HG03045 (cell line): Measurements from ENCODE around the gene TMEM200C.

ENCODE experiments used
- ATAC-seq: cut with Tn5 transposase; IDR thresholded peaks from one replicate; pipeline ENCODE4 v1.9.1; 2021; ENCODE audit warnings: mild to moderate bottlenecking, moderate library complexity; ENCODE audit not compliant: unreplicated experiment

TMEM200C gene

GRCh38 chr18:5895299-5895875, at the start of gene TMEM200C:
TMEM200C (minus strand) TSS chr18:5895522; CDS start chr18:5892063, 3,459 bp downstream.
- no peak for ATAC-seq

- ATAC-seq: no peak
These were observed 49.1 kb upstream of the TMEM200C start for GRCh38 chr18:5944448-5944847.

GRCh38 chr18:5943514-5943913, 48.2 kb upstream of the TMEM200C start:
- ATAC-seq: no peak

GRCh38 chr18:5942591-5942990, 47.3 kb upstream of the TMEM200C start:
- no peak for ATAC-seq

- no peak for ATAC-seq
These were observed 46.6 kb upstream of the TMEM200C start for GRCh38 chr18:5941890-5942289.

- ATAC-seq: no peak
These were observed 44.7 kb upstream of the TMEM200C start for GRCh38 chr18:5939801-5940667.

- no peak for ATAC-seq
These were observed 42.5 kb upstream of the TMEM200C start for GRCh38 chr18:5937795-5938194.

GRCh38 chr18:5937121-5937520, 41.8 kb upstream of the TMEM200C start:
- no peak for ATAC-seq

- no peak for ATAC-seq
These were observed 35.5 kb upstream of the TMEM200C start for GRCh38 chr18:5930789-5931188.

- ATAC-seq: no peak
These were observed 23.0 kb upstream of the TMEM200C start for GRCh38 chr18:5918205-5918858.

GRCh38 chr18:5914951-5915350, 19.6 kb upstream of the TMEM200C start:
- ATAC-seq: no peak

- no peak for ATAC-seq
These were observed 18.7 kb upstream of the TMEM200C start for GRCh38 chr18:5914016-5914415.

- ATAC-seq: no peak
These were observed 17.2 kb upstream of the TMEM200C start for GRCh38 chr18:5912566-5912965.

- no peak for ATAC-seq
These were observed 13.8 kb upstream of the TMEM200C start for GRCh38 chr18:5909125-5909524.

- ATAC-seq: no peak
These were observed 8.1 kb upstream of the TMEM200C start for GRCh38 chr18:5903386-5903785.

- no peak for ATAC-seq
These were observed 4.9 kb upstream of the TMEM200C start for GRCh38 chr18:5900262-5900661.

GRCh38 chr18:5899835-5900234, 4.5 kb upstream of the TMEM200C start:
- ATAC-seq: no peak

GRCh38 chr18:5895876-5896740, 786 bp upstream of the TMEM200C start:
- no peak for ATAC-seq

GRCh38 chr18:5894611-5895298, 567 bp downstream of the TMEM200C start:
- no peak for ATAC-seq

GRCh38 chr18:5893956-5894610, 1.2 kb downstream of the TMEM200C start:
- ATAC-seq: no peak
